ENCODE measurements around the gene BMPER.

DNA sequence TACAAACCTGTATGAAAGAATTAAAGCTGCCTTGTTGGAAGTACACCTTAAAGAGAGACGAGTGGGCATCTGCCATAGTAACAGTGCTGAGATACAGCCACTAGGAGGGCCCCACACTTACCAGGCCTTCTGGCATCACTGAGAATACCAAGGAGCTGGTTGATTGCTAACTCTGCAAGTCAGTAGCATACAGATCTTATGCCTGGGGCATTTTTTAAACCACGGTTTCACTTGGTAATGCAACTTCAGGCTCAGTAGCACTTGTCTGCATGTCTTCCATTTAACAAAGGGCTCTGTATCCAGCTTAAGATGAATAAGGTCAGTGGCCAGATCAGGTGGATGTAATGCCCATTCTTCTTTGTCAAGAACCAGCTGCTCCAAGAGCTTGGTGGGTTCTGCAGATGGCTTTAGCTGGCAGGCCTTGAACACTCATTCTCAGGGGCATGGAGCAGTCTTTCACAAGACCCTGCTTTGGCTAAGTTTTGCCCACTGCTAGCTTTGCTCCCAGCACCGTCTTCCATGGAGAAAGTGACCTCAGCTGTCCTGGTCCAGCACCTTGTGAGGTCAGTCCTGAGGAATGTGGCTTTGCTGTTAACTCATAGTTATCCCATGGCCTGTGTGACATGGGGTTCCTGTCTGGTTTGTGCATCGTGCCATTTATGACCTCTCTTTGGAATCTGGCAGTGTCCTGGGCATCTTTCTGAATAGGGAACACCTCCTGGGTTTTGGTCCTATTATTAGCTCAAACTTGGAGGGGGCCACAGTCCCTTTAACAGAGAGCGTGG lies 68.1 kb downstream of the BMPER start:
- no peak for TF ChIP-seq EZH2 (IDR thresholded peaks at IDR 0.05)
- TF ChIP-seq POLR2AphosphoS5 (IDR thresholded peaks at IDR 0.05; ENCODE audit: borderline replicate concordance, low read depth, low read length), result no peak
- TF ChIP-seq FOXP2 (optimal IDR thresholded peaks at IDR 0.05; ENCODE audit: control extremely low read depth, extremely low read length, insufficient read depth), result no peak

Measured in SK-N-MC (cell line).